HFF-Myc (cell line): ENCODE results near the gene LRRC51.
A peak's percentile ranks its signal among the peaks of the same experiment; 100 is the strongest.
"Not testable (repeated sequence)": the region's sequence is repeated elsewhere in the genome, so short reads cannot be mapped to it uniquely, and the experiment has no call there.

Experiments used
- DNase-seq: peaks from one replicate; pipeline ENCODE4 v3.0.0-alpha.2; 2011; ENCODE audit warnings: low read depth; ENCODE audit errors: extremely low read depth
- H3K4me3 ChIP-seq: replicated peaks from 2 replicates; pipeline ENCODE4 v1.5.1; 2011; ENCODE audit warnings: low read depth, mild to moderate bottlenecking, control low read depth, low read length
- CTCF ChIP-seq: IDR thresholded peaks from 2 replicates; pipeline ENCODE4 v1.5.1; 2012; ENCODE audit warnings: mild to moderate bottlenecking, low read depth, low read length, control low read depth; ENCODE audit errors: missing control alignments

The LRRC51 gene

GRCh38 chr11:72136684-72137262 is 56.1 kb downstream of the LRRC51 start:
- H3K4me3 ChIP-seq, result no peak overlapping the region
- no peak for TF ChIP-seq CTCF
- DNase-seq, result no peak

GRCh38 chr11:72138821-72139390 is 58.3 kb downstream of the LRRC51 start:
- TF ChIP-seq CTCF, result no peak
- H3K4me3 ChIP-seq, result no peak overlapping the region
- no peak for DNase-seq

- no peak for TF ChIP-seq CTCF
- DNase-seq, result no peak
- no peak overlapping the region for H3K4me3 ChIP-seq
Measured at GRCh38 chr11:72139500-72139899, 58.9 kb downstream of the LRRC51 start.

- no peak for TF ChIP-seq CTCF
- H3K4me3 ChIP-seq, result no peak overlapping the region
- no peak for DNase-seq
Measured at GRCh38 chr11:72140661-72141060, 60.0 kb downstream of the LRRC51 start.

GRCh38 chr11:72141066-72141465 is 60.4 kb downstream of the LRRC51 start:
- TF ChIP-seq CTCF, result no peak
- H3K4me3 ChIP-seq, result no peak overlapping the region
- peak; percentile 75 for DNase-seq

- not testable (repeated sequence) for H3K4me3 ChIP-seq, DNase-seq
Measured at GRCh38 chr11:72142086-72142485, 61.4 kb downstream of the LRRC51 start.

GRCh38 chr11:72142543-72142942 is 61.9 kb downstream of the LRRC51 start:
- DNase-seq, H3K4me3 ChIP-seq: not testable (repeated sequence)
